ENCODE measurements around the gene PHLPP1. TPM values are rescaled to one million over a fixed set of nuclear protein-coding genes. Genes with fewer than 3 reads are reported as not detected.

The PHLPP1 gene
- total and polyA plus RNA-seq, 2 experiments from 2014 or later, result 15.7 to 73.6 TPM

- DNase-seq (ENCODE audit: low spot score) (peak; percentile 23), ATAC-seq (peak; percentile 25; the same call in 1 of the 3 replicates)
- Histone ChIP-seq H3K4me1 (ENCODE audit: insufficient read depth) (peaks cover 23% of the 10 kb centered on the region), H3F3A (replicated peaks; ENCODE audit: low read depth) (no peaks in the 10 kb centered on the region), H3K4me3 (no peak overlapping the region), H3K27ac (ENCODE audit: low read depth) (peak overlapping the region; percentile 9; the same call in 1 of the 2 replicates), H3K79me2 (replicated peaks; ENCODE audit: insufficient read depth) (no peaks in the 10 kb centered on the region), H3K4me2 (peak overlapping the region; percentile 44; the same call in 1 of the 2 replicates), H3K36me3 (ENCODE audit: insufficient read depth) (no peaks in the 10 kb centered on the region), H4K20me1 (replicated peaks; ENCODE audit: insufficient read depth) (no peaks in the 10 kb centered on the region), H3K27me3 (ENCODE audit: insufficient read depth) (no peaks in the 10 kb centered on the region), H2AFZ (no peak overlapping the region), H3K9me2 (ENCODE audit: insufficient read depth) (no peaks in the 10 kb centered on the region)
- H3K27ac Mint-ChIP-seq, result no peak overlapping the region
- no peaks in the 10 kb centered on the region for H3K27me3 Mint-ChIP-seq (ENCODE audit: insufficient read depth, low read depth, poor library complexity)
- peaks cover 31% of the 10 kb centered on the region for H3K4me1 Mint-ChIP-seq
- no peak for TF ChIP-seq EZH2 (IDR thresholded peaks at IDR 0.05; ENCODE audit: low read depth, unreplicated experiment)
- TF ChIP-seq ZNF462 (CRISPR knock-in tag; IDR thresholded peaks at IDR 0.05), result no peak
- TF ChIP-seq CTCF (conservative IDR thresholded peaks at IDR 0.05; ENCODE audit: low read depth in 2 of 2), result no peak
- TF ChIP-seq REST (IDR thresholded peaks at IDR 0.05; ENCODE audit: unreplicated experiment), result no peak
- no peak for TF ChIP-seq ZNF331 (CRISPR knock-in tag; IDR thresholded peaks at IDR 0.05; ENCODE audit: low read depth)
- TF ChIP-seq ZNF114 (CRISPR knock-in tag; IDR thresholded peaks at IDR 0.05), result no peak
- TF ChIP-seq JUNB (IDR thresholded peaks at IDR 0.05; ENCODE audit: unreplicated experiment), result no peak
- no peak for TF ChIP-seq POLR2AphosphoS5 (IDR thresholded peaks at IDR 0.05; ENCODE audit: low read depth)
- no peak for TF ChIP-seq ETS1 (IDR thresholded peaks at IDR 0.05)
- TF ChIP-seq EZH2phosphoT487 (IDR thresholded peaks at IDR 0.05; ENCODE audit: unreplicated experiment), result no peak
- TF ChIP-seq CREB1 (CRISPR knock-in tag; IDR thresholded peaks at IDR 0.05; ENCODE audit: low read depth), result no peak
- no peak for TF ChIP-seq STAT1 (IDR thresholded peaks at IDR 0.05; ENCODE audit: unreplicated experiment)
- no peak for TF ChIP-seq NANOG (IDR thresholded peaks at IDR 0.05; ENCODE audit: borderline replicate concordance)
- no peak overlapping the region for H3K4me3 Mint-ChIP-seq
- no peaks in the 10 kb centered on the region; the same call in 2 of the 3 replicates for H3K36me3 Mint-ChIP-seq (ENCODE audit: low read depth)
- peaks cover 3% of the 10 kb centered on the region; the same call in 1 of the 3 replicates for H3K9me3 Mint-ChIP-seq
Measured at GRCh38 chr18:62682371-62682770, 33.0 kb upstream of the PHLPP1 start.
